SK-N-SH treated with all-trans-retinoic acid at 6 μM for 48 hours (cell line): ENCODE measurements around the gene HIVEP2.

ENCODE experiments used
- ARNTL ChIP-seq: fragments of 450-650 bp; formaldehyde crosslinking; IDR thresholded peaks from 2 replicates; pipeline ENCODE4 v1.5.0; 2020; ENCODE audit warnings: low read depth, mild to moderate bottlenecking, moderate library complexity, borderline replicate concordance
- CREB5 ChIP-seq: fragments of 250-450 bp; sonication (Bioruptor Pico); IDR thresholded peaks from 2 replicates; pipeline ENCODE4 v1.5.1; 2020; ENCODE audit warnings: low read depth, mild to moderate bottlenecking, moderate library complexity
- CSDC2 ChIP-seq: fragments of 250-450 bp; sonication (Bioruptor Pico); IDR thresholded peaks from 2 replicates; pipeline ENCODE4 v1.5.0; 2020; ENCODE audit warnings: mild to moderate bottlenecking, moderate library complexity
- OSR1 ChIP-seq: fragments of 250-450 bp; sonication (Bioruptor Pico); IDR thresholded peaks from 2 replicates; pipeline ENCODE4 v1.8.0; 2022; ENCODE audit warnings: moderate library complexity, mild to moderate bottlenecking, inconsistent platforms
- PATZ1 ChIP-seq: fragments of 250-450 bp; sonication (Bioruptor Pico); IDR thresholded peaks from 2 replicates; pipeline ENCODE4 v1.8.0; 2020; ENCODE audit warnings: mild to moderate bottlenecking, moderate library complexity, borderline replicate concordance
- PPARA ChIP-seq: fragments of 250-450 bp; sonication (Bioruptor Pico); IDR thresholded peaks from 2 replicates; pipeline ENCODE4 v1.5.0; 2020; ENCODE audit warnings: mild to moderate bottlenecking, borderline replicate concordance
- ZC3H10 ChIP-seq: fragments of 250-450 bp; sonication (Bioruptor Pico); IDR thresholded peaks from 2 replicates; pipeline ENCODE4 v1.5.1; 2021; ENCODE audit warnings: mild to moderate bottlenecking, moderate library complexity
- ZFP3 ChIP-seq: fragments of 250-450 bp; sonication (Bioruptor Pico); IDR thresholded peaks from 2 replicates; pipeline ENCODE4 v1.5.0; 2020; ENCODE audit warnings: mild to moderate bottlenecking, moderate library complexity
- ZFP30 ChIP-seq: fragments of 450-650 bp; formaldehyde crosslinking; IDR thresholded peaks from 2 replicates; pipeline ENCODE4 v1.5.0; 2022; ENCODE audit warnings: mild to moderate bottlenecking, moderate library complexity

GRCh38 chr6:142751452-142751851 is 193.5 kb downstream of the HIVEP2 start:
- TF ChIP-seq PATZ1 (CRISPR knock-in tag) (no peak), CREB5 (CRISPR knock-in tag) (no peak), ZFP30 (CRISPR knock-in tag) (no peak), ZC3H10 (CRISPR knock-in tag) (no peak), ARNTL (CRISPR knock-in tag) (no peak), PPARA (CRISPR knock-in tag) (no peak), ZFP3 (CRISPR knock-in tag) (no peak), CSDC2 (CRISPR knock-in tag) (no peak), OSR1 (CRISPR knock-in tag) (no peak)
